Testis (tissue), 2 donors: ENCODE measurements around the gene TPSG1.

Source experiments
- CTCF ChIP-seq, 3 experiments: fragments of 450-650 bp in 2 of 3; fragments of 200-600 bp in 1 of 3; sonication (generic) in 1 of 3; IDR thresholded peaks; one replicate each; pipeline ENCODE4 v1.5.1; 2016 to 2019; ENCODE audit warnings: antibody characterized with exemption in 3 of 3, mild to moderate bottlenecking in 2 of 3, moderate library complexity in 1 of 3
- POLR2A ChIP-seq: fragments of 450-650 bp; IDR thresholded peaks from one replicate; pipeline ENCODE4 v1.6.1; 2017; ENCODE audit warnings: antibody characterized with exemption, mild to moderate bottlenecking, moderate library complexity

- TF ChIP-seq CTCF (IDR thresholded peaks at IDR 0.05), result no peak
- TF ChIP-seq POLR2A, result no peak
Observed at GRCh38 chr16:1257561-1258224, 32.6 kb upstream of the TPSG1 start.
